ENCODE data around the gene DNAH12.

The DNAH12 gene

GRCh38 chr3:57292897-57293526 lies 251.1 kb downstream of the DNAH12 start:
- DNase-seq: no peak

GRCh38 chr3:57292159-57292896 lies 251.8 kb downstream of the DNAH12 start, which contains the start of gene ASB14:
Gene ASB14, minus strand, starts transcription at chr3:57292685. Its CDS starts 652 bp downstream, at chr3:57292033.
- DNase-seq: no peak

GRCh38 chr3:57288403-57288802 lies 255.7 kb downstream of the DNAH12 start:
- DNase-seq: no peak

- no peak for DNase-seq
These were observed 256.9 kb downstream of the DNAH12 start for GRCh38 chr3:57287205-57287604.

- no peak for DNase-seq
These were observed 260.8 kb downstream of the DNAH12 start for GRCh38 chr3:57283334-57283733.

- peak; percentile 33 for DNase-seq
These were observed 262.4 kb downstream of the DNAH12 start for GRCh38 chr3:57281715-57282114.

GRCh38 chr3:57279685-57280084 lies 264.5 kb downstream of the DNAH12 start:
- DNase-seq: no peak

GRCh38 chr3:57278237-57278636 lies 265.9 kb downstream of the DNAH12 start:
- DNase-seq: no peak

GRCh38 chr3:57275393-57275792 lies 268.8 kb downstream of the DNAH12 start:
- DNase-seq: no peak

GRCh38 chr3:57274845-57275244 lies 269.3 kb downstream of the DNAH12 start:
- no peak for DNase-seq

- no peak for DNase-seq
These were observed 275.7 kb downstream of the DNAH12 start for GRCh38 chr3:57268416-57268815.

GRCh38 chr3:57261929-57262328 lies 282.2 kb downstream of the DNAH12 start:
- no peak for DNase-seq

- DNase-seq: no peak
These were observed 283.0 kb downstream of the DNAH12 start for GRCh38 chr3:57261119-57261518.

- no peak for DNase-seq
These were observed 286.5 kb downstream of the DNAH12 start for GRCh38 chr3:57257678-57258077.

- no peak for DNase-seq
These were observed 287.3 kb downstream of the DNAH12 start for GRCh38 chr3:57256844-57257243.

GRCh38 chr3:57252404-57252803 lies 291.7 kb downstream of the DNAH12 start:
- no peak for DNase-seq

GRCh38 chr3:57244946-57245345 lies 299.2 kb downstream of the DNAH12 start:
- DNase-seq: no peak

Data from fibroblast of upper back skin (primary cell).